Endothelial cell of umbilical vein (primary cell): Measurements from ENCODE around the gene SEMA6C. TPM values are rescaled to one million over a fixed set of nuclear protein-coding genes. Genes with fewer than 3 reads are reported as not detected.
A peak's percentile ranks its signal among the peaks of the same experiment; 100 is the strongest.

Experiments
- BruUV-seq: library from RNA; stranded (reverse); fragments of 400-500 nt; replicated peaks from 2 replicates; lab custom pipeline; 2021; lab: Mats Ljungman, UMichigan
- CTCF ChIA-PET: fragments of 300-600, 350-600 bp; sonication (Branson Sonifier 250); formaldehyde crosslinking; loops from one replicate; lab custom pipeline; 2021; ENCODE audit warnings: antibody characterized with exemption, inconsistent platforms; lab: Charles Lee
- POLR2A ChIA-PET: fragments of 300-600, 350-600 bp; sonication (Branson Sonifier 250); formaldehyde crosslinking; loops from one replicate; lab custom pipeline; 2021; ENCODE audit warnings: antibody characterized with exemption, inconsistent platforms; lab: Charles Lee
- DNase-seq: peaks from one replicate; pipeline ENCODE4 v3.0.0-alpha.2; 2011; ENCODE audit warnings: low read depth, low spot score
- FAIRE-seq: peaks from 2 replicates; lab custom pipeline; 2011; peaks lifted over from hg19 to GRCh38; lab: Jason Lieb, UNC
- H2AFZ ChIP-seq: 2 replicates; pipeline ENCODE4 v1.6.0; 2012; ENCODE audit warnings: low read depth, low read length, control low read depth, inconsistent platforms
- H3K27ac ChIP-seq: 2 replicates; pipeline ENCODE4 v1.5.1; 2011; ENCODE audit warnings: low read depth, mild to moderate bottlenecking, control low read depth, low read length, moderate library complexity; ENCODE audit not compliant: insufficient read depth
- H3K27me3 ChIP-seq, 2 experiments: 2 replicates each; pipeline versions ENCODE4 v1.6.0 to v1.6.1; 2011; ENCODE audit warnings: low read length in 2 of 2, mixed read lengths in 1 of 2; ENCODE audit not compliant: control insufficient read depth in 2 of 2, insufficient read depth in 2 of 2
- H3K36me3 ChIP-seq, 2 experiments: 2 replicates in 1 of 2; 3 replicates in 1 of 2; pipeline ENCODE4 v1.5.1; 2011; ENCODE audit warnings: low read length in 2 of 2, mild to moderate bottlenecking in 1 of 2, moderate library complexity in 1 of 2; ENCODE audit not compliant: control insufficient read depth in 2 of 2, insufficient read depth in 2 of 2; ENCODE audit errors: extremely low read depth in 1 of 2
- H3K4me1 ChIP-seq: 3 replicates; pipeline ENCODE4 v1.5.1; 2011; ENCODE audit warnings: mild to moderate bottlenecking, low read length; ENCODE audit not compliant: control insufficient read depth, insufficient read depth; ENCODE audit errors: extremely low read depth
- H3K4me2 ChIP-seq: 2 replicates; pipeline ENCODE4 v1.6.1; 2011; ENCODE audit warnings: low read length, control low read depth, mixed read lengths; ENCODE audit not compliant: insufficient read depth
- H3K4me3 ChIP-seq, 3 experiments: fragments of 200-600 bp in 1 of 3; sonication (generic), shearing (Covaris generic) in 1 of 3; replicated peaks in 1 of 3; 2 replicates each; pipeline ENCODE4 v1.5.1; 2011 to 2016; ENCODE audit warnings: control low read depth in 3 of 3, low read length in 3 of 3, mild to moderate bottlenecking in 2 of 3, inconsistent platforms in 1 of 3, low read depth in 1 of 3, moderate library complexity in 1 of 3; ENCODE audit not compliant: insufficient read depth in 1 of 3
- H3K79me2 ChIP-seq: 2 replicates; pipeline ENCODE4 v1.6.0; 2012; ENCODE audit warnings: low read length, inconsistent platforms; ENCODE audit not compliant: control insufficient read depth, insufficient read depth
- H3K9ac ChIP-seq: replicated peaks from 2 replicates; pipeline ENCODE3; 2011; ENCODE audit warnings: low read length, control low read depth; ENCODE audit not compliant: insufficient read depth; ENCODE audit errors: extremely low read depth
- H3K9me1 ChIP-seq: replicated peaks from 3 replicates; pipeline ENCODE4 v1.6.0; 2011; ENCODE audit warnings: mild to moderate bottlenecking, low read length; ENCODE audit not compliant: control insufficient read depth, insufficient read depth; ENCODE audit errors: extremely low read depth
- H3K9me3 ChIP-seq: replicated peaks from 2 replicates; pipeline ENCODE4 v1.5.1; 2012; ENCODE audit warnings: low read length, inconsistent platforms; ENCODE audit not compliant: control insufficient read depth, insufficient read depth
- H4K20me1 ChIP-seq: replicated peaks from 2 replicates; pipeline ENCODE3; 2011; ENCODE audit warnings: mild to moderate bottlenecking, low read length; ENCODE audit not compliant: control insufficient read depth, insufficient read depth; ENCODE audit errors: extremely low read depth
- CTCF ChIP-seq, 2 donors: IDR thresholded peaks; 1 replicate in 1 of 2; 2 replicates in 1 of 2; pipeline ENCODE4 v1.5.1; 2011; ENCODE audit warnings: low read length in 2 of 2, mild to moderate bottlenecking in 2 of 2, moderate library complexity in 2 of 2, control low read depth in 1 of 2, inconsistent platforms in 1 of 2, low read depth in 1 of 2; ENCODE audit not compliant: insufficient read depth in 1 of 2; ENCODE audit errors: extremely low read depth in 1 of 2
- EZH2 ChIP-seq: IDR thresholded peaks from 2 replicates; pipeline ENCODE4 v1.6.1; 2012; ENCODE audit warnings: borderline replicate concordance, low read depth, mild to moderate bottlenecking, moderate library complexity, low read length, inconsistent platforms; ENCODE audit not compliant: severe bottlenecking
- GATA2 ChIP-seq: IDR thresholded peaks from 2 replicates; pipeline ENCODE4 v1.7.0; 2011; ENCODE audit warnings: low read depth, mild to moderate bottlenecking, moderate library complexity, mixed read lengths, low read length; ENCODE audit not compliant: insufficient read length, insufficient read depth
- JUN ChIP-seq: IDR thresholded peaks from 2 replicates; pipeline ENCODE4 v1.6.1; 2011; ENCODE audit warnings: borderline replicate concordance, low read depth; ENCODE audit not compliant: insufficient read length, insufficient read depth
- MAX ChIP-seq: IDR thresholded peaks from 2 replicates; pipeline ENCODE4 v1.6.1; 2011; ENCODE audit not compliant: insufficient read depth, insufficient read length
- MYC ChIP-seq: IDR thresholded peaks from one replicate; pipeline ENCODE4 v1.6.1; 2011; ENCODE audit warnings: mild to moderate bottlenecking, low read depth, low read length
- POLR2A ChIP-seq: IDR thresholded peaks from 2 replicates; pipeline ENCODE4 v1.6.1; 2012; ENCODE audit warnings: low read depth, mild to moderate bottlenecking, control low read depth, low read length
- POLR2AphosphoS5 ChIP-seq: IDR thresholded peaks from 2 replicates; pipeline ENCODE4 v1.6.1; 2012; ENCODE audit warnings: low read depth, mild to moderate bottlenecking, control low read depth, low read length, moderate library complexity; ENCODE audit not compliant: insufficient read depth
- dilution Hi-C: fragments of 300-500 bp; cut with MboI; formaldehyde crosslinking; loops from one replicate; pipeline ENCODE4 v1.15.0; 2019; ENCODE audit warnings: low sequenced_read_pairs; ENCODE audit not compliant: extremely low pct_ligation_motif_present
- intact Hi-C: fragments of 100-400 bp; cut with micrococcal nuclease; formaldehyde crosslinking; loops from one replicate; pipeline ENCODE4 v1.10.0; 2022
- polyA plus RNA-seq, 4 experiments: library from polyadenylated mRNA; depleted of rRNA in 3 of 4; stranded (reverse) in 3 of 4; unstranded in 1 of 4; fragments of >200 nt; gene quantifications; 2 replicates each; pipeline versions ENCODE4 v1.2.1 to v1.2.3, GENCODE V29; 2011 to 2012; ENCODE audit warnings: missing spikeins in 1 of 4
- total RNA-seq: library from RNA; stranded (reverse); gene quantifications from 2 replicates; pipeline ENCODE4 v1.2.3, GENCODE V29; 2021

Gene SEMA6C
- total and polyA plus RNA-seq, 2 donors (not counting 3 experiments of a cell fraction or from before 2014, with no cell fraction given), result 53.0 to 71.9 TPM

GRCh38 chr1:151147665-151148064 lies 1.2 kb upstream of the SEMA6C start:
- H3K27me3 ChIP-seq, result no peaks in the 10 kb centered on the region
- no peaks in the 10 kb centered on the region for H4K20me1 ChIP-seq
- ChIA-PET POLR2A (interaction anchor here (0.7 kb wide), 1 partner anchor 288 kb away, joined by 3 read pairs; no protein-coding TSS in a partner anchor), CTCF (interaction anchor here (1.2 to 2.3 kb wide), 3 partner anchors 9 to 48 kb away, joined by 3 to 9 read pairs (median 5); partner anchors contain the start of gene TNFAIP8L2)
- H3K79me2 ChIP-seq, result no peaks in the 10 kb centered on the region
- no peaks in the 10 kb centered on the region for H3K9me3 ChIP-seq
- H3K9me1 ChIP-seq, result no peaks in the 10 kb centered on the region
- FAIRE-seq (no peak), DNase-seq (no peak)
- dilution Hi-C loops (no loop called here), intact Hi-C loops (loop anchor here (2.0 to 5.0 kb wide), 3 partner anchors 41 to 170 kb away; partner anchors contain the start of gene GABPB2)
- no TSS peak for BruUV-seq
- no peak overlapping the region for H3K27ac ChIP-seq
- no peak overlapping the region for H3K9ac ChIP-seq
- no peak overlapping the region for H3K4me2 ChIP-seq
- no peak for TF ChIP-seq POLR2AphosphoS5
- TF ChIP-seq POLR2A, result no peak
- TF ChIP-seq EZH2, result no peak
- peaks cover 29% of the 10 kb centered on the region for H3K4me1 ChIP-seq
- H3K36me3 ChIP-seq, result peaks cover 0 to under 1% of the 10 kb centered on the region in 2 experiments
- no peak overlapping the region for H3K4me3 ChIP-seq
- H2AFZ ChIP-seq, result no peak overlapping the region

- peak overlapping the region; percentile 66 for H3K9ac ChIP-seq
- H3K27ac ChIP-seq, result no peak overlapping the region
- H3K4me3 ChIP-seq, result peak overlapping the region in 2 of 3 experiments; percentile 49 to 81
- ChIA-PET POLR2A (interaction anchor here (0.6 to 0.7 kb wide), 2 partner anchors 18 to 288 kb away, joined by 3 read pairs; no protein-coding TSS in a partner anchor), CTCF (interaction anchor here (1.0 kb wide), 1 partner anchor 47 kb away, joined by 5 read pairs; no protein-coding TSS in a partner anchor)
- H3K27me3 ChIP-seq, result no peaks in the 10 kb centered on the region
- peaks cover 0 to 5% of the 10 kb centered on the region in 2 experiments for H3K36me3 ChIP-seq
- intact Hi-C loops, result loop anchor here (2.0 to 5.0 kb wide), 3 partner anchors 40 to 170 kb away; partner anchors contain the start of gene GABPB2
- TSS peak; percentile 33 for BruUV-seq
- H3K9me1 ChIP-seq, result no peaks in the 10 kb centered on the region
- FAIRE-seq (peak; percentile 64), DNase-seq (peak; percentile 58)
- peaks cover 29% of the 10 kb centered on the region for H3K4me1 ChIP-seq
- peak overlapping the region; percentile 37 for H2AFZ ChIP-seq
- dilution Hi-C loops, result no loop called here
- no peak for TF ChIP-seq POLR2A
- no peak for TF ChIP-seq POLR2AphosphoS5
- no peak for TF ChIP-seq CTCF (IDR thresholded peaks at IDR 0.05; ENCODE audit: extremely low read depth in 1 of 2, insufficient read depth in 1 of 2, low read depth in 1 of 2, low read length in 2 of 2)
- TF ChIP-seq MYC, result no peak
- TF ChIP-seq JUN, result no peak
- TF ChIP-seq MAX, result no peak
- no peak for TF ChIP-seq GATA2
- H3K4me2 ChIP-seq, result peak overlapping the region; percentile 96
- H4K20me1 ChIP-seq, result no peaks in the 10 kb centered on the region
- no peaks in the 10 kb centered on the region for H3K9me3 ChIP-seq
- H3K79me2 ChIP-seq, result no peaks in the 10 kb centered on the region
These were observed 687 bp upstream of the SEMA6C start for GRCh38 chr1:151147132-151147503.
